ENCODE results near the gene PCDHA5.
A peak's percentile ranks its signal among the peaks of the same experiment; 100 is the strongest.

The PCDHA5 gene

GRCh38 chr5:140821375-140822280 is at the start of gene PCDHA5:
Gene PCDHA5 (plus strand): TSS chr5:140821613.
- CTCF ChIA-PET, result interaction anchor here (0.6 to 2.3 kb wide), 18 partner anchors 12 to 1461 kb away, joined by 3 to 16 read pairs (median 4); partner anchors contain the start of gene PCDHA8
- Histone ChIP-seq H3K9me3 (ENCODE audit: control insufficient read depth, insufficient read depth, low read depth, low read length) (no peaks in the 10 kb centered on the region), H3K4me1 (ENCODE audit: control insufficient read depth, insufficient read depth, low read length) (no peaks in the 10 kb centered on the region), H3K36me3 (ENCODE audit: control insufficient read depth in 2 of 2, insufficient read depth in 1 of 2, low read length in 2 of 2) (no peaks in the 10 kb centered on the region), H3K27ac (ENCODE audit: extremely low read depth, low read depth, low read length) (no peak within 1 kb of the TSS), H3K4me3 (ENCODE audit: low read depth, low read length) (no peak within 1 kb of the TSS)
- TF ChIP-seq ZNF585B (tag by site-specific recombination; IDR thresholded peaks at IDR 0.05) (no peak), ZNF2 (tag by site-specific recombination; IDR thresholded peaks at IDR 0.05) (0 out of 2 replicates have a peak, but pooled peaks have one; percentile 34)
- POLR2A ChIA-PET, result no interaction called here

GRCh38 chr5:140780512-140780911 is 40.9 kb upstream of the PCDHA5 start:
- TF ChIP-seq ZNF157 (tag by site-specific recombination; IDR thresholded peaks at IDR 0.05) (no peak), ZNF791 (tag by site-specific recombination; IDR thresholded peaks at IDR 0.05) (no peak), ZNF266 (tag by site-specific recombination; IDR thresholded peaks at IDR 0.05; ENCODE audit: low read depth) (no peak), ZBTB44 (tag by site-specific recombination; IDR thresholded peaks at IDR 0.05) (no peak), ZBTB10 (tag by site-specific recombination; IDR thresholded peaks at IDR 0.05) (no peak), ZNF670 (tag by site-specific recombination; IDR thresholded peaks at IDR 0.05; ENCODE audit: low read depth) (no peak), HOXA7 (CRISPR knock-in tag; IDR thresholded peaks at IDR 0.05; ENCODE audit: borderline replicate concordance) (no peak), ZNF394 (tag by site-specific recombination; IDR thresholded peaks at IDR 0.05; ENCODE audit: borderline replicate concordance) (no peak), ZNF654 (tag by site-specific recombination; IDR thresholded peaks at IDR 0.05; ENCODE audit: low read depth) (no peak), ZSCAN30 (tag by site-specific recombination; IDR thresholded peaks at IDR 0.05) (no peak), ZNF223 (tag by site-specific recombination; IDR thresholded peaks at IDR 0.05) (no peak), ZNF76 (tag by site-specific recombination; IDR thresholded peaks at IDR 0.05; ENCODE audit: borderline replicate concordance, low read depth) (no peak), ZNF391 (tag by site-specific recombination; IDR thresholded peaks at IDR 0.05; ENCODE audit: borderline replicate concordance, low read depth) (no peak), ZNF560 (tag by site-specific recombination; IDR thresholded peaks at IDR 0.05; ENCODE audit: borderline replicate concordance) (no peak), ZNF114 (tag by site-specific recombination; IDR thresholded peaks at IDR 0.05) (no peak), KLF7 (tag by site-specific recombination; IDR thresholded peaks at IDR 0.05; ENCODE audit: borderline replicate concordance) (no peak), ZNF214 (tag by site-specific recombination; IDR thresholded peaks at IDR 0.05; ENCODE audit: borderline replicate concordance) (no peak)
- ChIA-PET CTCF (no interaction called here), POLR2A (no interaction called here)
- H3K36me3 ChIP-seq (ENCODE audit: control insufficient read depth in 2 of 2, insufficient read depth in 1 of 2, low read length in 2 of 2), result no peaks in the 10 kb centered on the region
- no peaks in the 10 kb centered on the region for H3K4me1 ChIP-seq (ENCODE audit: control insufficient read depth, insufficient read depth, low read length)
- H3K27ac ChIP-seq (ENCODE audit: extremely low read depth, low read depth, low read length), result no peak overlapping the region
- no peaks in the 10 kb centered on the region; the same call in 1 of the 2 replicates for H3K9me3 ChIP-seq (ENCODE audit: control insufficient read depth, insufficient read depth, low read depth, low read length)
- no peak overlapping the region for H3K4me3 ChIP-seq (ENCODE audit: low read depth, low read length)
